ENCODE measurements around the gene TPRA1. TPM values are rescaled to one million over a fixed set of nuclear protein-coding genes. Genes with fewer than 3 reads are reported as not detected.

TPRA1 gene
- total and polyA plus RNA-seq, 2 experiments from 2014 or later: 16.7 to 30.4 TPM

- no peak for ATAC-seq
- Mint-ChIP-seq H3K27me3 (ENCODE audit: insufficient read depth, low read depth, poor library complexity) (peaks cover 18% of the 10 kb centered on the region), H3K27ac (no peak overlapping the region), H3K4me3 (no peak overlapping the region), H3K36me3 (ENCODE audit: low read depth) (no peaks in the 10 kb centered on the region), H3K4me1 (peaks cover 14% of the 10 kb centered on the region), H3K9me3 (no peaks in the 10 kb centered on the region)
- Histone ChIP-seq H2AFZ (no peak overlapping the region), H3K27ac (ENCODE audit: low read depth) (no peak overlapping the region), H3K27me3 (ENCODE audit: insufficient read depth) (0 out of 2 replicates have a peak, but pooled peaks cover under 1% of the 10 kb centered on the region), H3K79me2 (replicated peaks; ENCODE audit: insufficient read depth) (no peaks in the 10 kb centered on the region), H3K9me2 (ENCODE audit: insufficient read depth) (no peaks in the 10 kb centered on the region), H3K4me2 (no peak overlapping the region), H3K36me3 (ENCODE audit: insufficient read depth) (no peaks in the 10 kb centered on the region), H3K4me3 (no peak overlapping the region), H3K4me1 (ENCODE audit: insufficient read depth) (peaks cover 5% of the 10 kb centered on the region; the same call in 1 of the 2 replicates), H4K20me1 (replicated peaks; ENCODE audit: insufficient read depth) (no peaks in the 10 kb centered on the region), H3F3A (replicated peaks; ENCODE audit: low read depth) (no peaks in the 10 kb centered on the region)
- DNase-seq (ENCODE audit: low spot score): no peak
- TF ChIP-seq ZNF462 (CRISPR knock-in tag; IDR thresholded peaks at IDR 0.05) (no peak), JUNB (IDR thresholded peaks at IDR 0.05; ENCODE audit: unreplicated experiment) (no peak), NANOG (IDR thresholded peaks at IDR 0.05; ENCODE audit: borderline replicate concordance) (no peak), EZH2 (IDR thresholded peaks at IDR 0.05; ENCODE audit: low read depth, unreplicated experiment) (no peak), EZH2phosphoT487 (IDR thresholded peaks at IDR 0.05; ENCODE audit: unreplicated experiment) (no peak), ZNF331 (CRISPR knock-in tag; IDR thresholded peaks at IDR 0.05; ENCODE audit: low read depth) (no peak), ZNF114 (CRISPR knock-in tag; IDR thresholded peaks at IDR 0.05) (no peak), CREB1 (CRISPR knock-in tag; IDR thresholded peaks at IDR 0.05; ENCODE audit: low read depth) (no peak), STAT1 (IDR thresholded peaks at IDR 0.05; ENCODE audit: unreplicated experiment) (no peak), POLR2AphosphoS5 (IDR thresholded peaks at IDR 0.05; ENCODE audit: low read depth) (no peak)
- TF ChIP-seq, protein P1, sequence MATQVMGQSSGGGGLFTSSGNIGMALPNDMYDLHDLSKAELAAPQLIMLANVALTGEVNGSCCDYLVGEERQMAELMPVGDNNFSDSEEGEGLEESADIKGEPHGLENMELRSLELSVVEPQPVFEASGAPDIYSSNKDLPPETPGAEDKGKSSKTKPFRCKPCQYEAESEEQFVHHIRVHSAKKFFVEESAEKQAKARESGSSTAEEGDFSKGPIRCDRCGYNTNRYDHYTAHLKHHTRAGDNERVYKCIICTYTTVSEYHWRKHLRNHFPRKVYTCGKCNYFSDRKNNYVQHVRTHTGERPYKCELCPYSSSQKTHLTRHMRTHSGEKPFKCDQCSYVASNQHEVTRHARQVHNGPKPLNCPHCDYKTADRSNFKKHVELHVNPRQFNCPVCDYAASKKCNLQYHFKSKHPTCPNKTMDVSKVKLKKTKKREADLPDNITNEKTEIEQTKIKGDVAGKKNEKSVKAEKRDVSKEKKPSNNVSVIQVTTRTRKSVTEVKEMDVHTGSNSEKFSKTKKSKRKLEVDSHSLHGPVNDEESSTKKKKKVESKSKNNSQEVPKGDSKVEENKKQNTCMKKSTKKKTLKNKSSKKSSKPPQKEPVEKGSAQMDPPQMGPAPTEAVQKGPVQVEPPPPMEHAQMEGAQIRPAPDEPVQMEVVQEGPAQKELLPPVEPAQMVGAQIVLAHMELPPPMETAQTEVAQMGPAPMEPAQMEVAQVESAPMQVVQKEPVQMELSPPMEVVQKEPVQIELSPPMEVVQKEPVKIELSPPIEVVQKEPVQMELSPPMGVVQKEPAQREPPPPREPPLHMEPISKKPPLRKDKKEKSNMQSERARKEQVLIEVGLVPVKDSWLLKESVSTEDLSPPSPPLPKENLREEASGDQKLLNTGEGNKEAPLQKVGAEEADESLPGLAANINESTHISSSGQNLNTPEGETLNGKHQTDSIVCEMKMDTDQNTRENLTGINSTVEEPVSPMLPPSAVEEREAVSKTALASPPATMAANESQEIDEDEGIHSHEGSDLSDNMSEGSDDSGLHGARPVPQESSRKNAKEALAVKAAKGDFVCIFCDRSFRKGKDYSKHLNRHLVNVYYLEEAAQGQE (IDR thresholded peaks at IDR 0.05; ENCODE audit: unreplicated experiment): no peak
- TF ChIP-seq, protein P2, sequence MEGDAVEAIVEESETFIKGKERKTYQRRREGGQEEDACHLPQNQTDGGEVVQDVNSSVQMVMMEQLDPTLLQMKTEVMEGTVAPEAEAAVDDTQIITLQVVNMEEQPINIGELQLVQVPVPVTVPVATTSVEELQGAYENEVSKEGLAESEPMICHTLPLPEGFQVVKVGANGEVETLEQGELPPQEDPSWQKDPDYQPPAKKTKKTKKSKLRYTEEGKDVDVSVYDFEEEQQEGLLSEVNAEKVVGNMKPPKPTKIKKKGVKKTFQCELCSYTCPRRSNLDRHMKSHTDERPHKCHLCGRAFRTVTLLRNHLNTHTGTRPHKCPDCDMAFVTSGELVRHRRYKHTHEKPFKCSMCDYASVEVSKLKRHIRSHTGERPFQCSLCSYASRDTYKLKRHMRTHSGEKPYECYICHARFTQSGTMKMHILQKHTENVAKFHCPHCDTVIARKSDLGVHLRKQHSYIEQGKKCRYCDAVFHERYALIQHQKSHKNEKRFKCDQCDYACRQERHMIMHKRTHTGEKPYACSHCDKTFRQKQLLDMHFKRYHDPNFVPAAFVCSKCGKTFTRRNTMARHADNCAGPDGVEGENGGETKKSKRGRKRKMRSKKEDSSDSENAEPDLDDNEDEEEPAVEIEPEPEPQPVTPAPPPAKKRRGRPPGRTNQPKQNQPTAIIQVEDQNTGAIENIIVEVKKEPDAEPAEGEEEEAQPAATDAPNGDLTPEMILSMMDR (conservative IDR thresholded peaks at IDR 0.05; ENCODE audit: low read depth in 2 of 2): no peak
- TF ChIP-seq, protein P3, sequence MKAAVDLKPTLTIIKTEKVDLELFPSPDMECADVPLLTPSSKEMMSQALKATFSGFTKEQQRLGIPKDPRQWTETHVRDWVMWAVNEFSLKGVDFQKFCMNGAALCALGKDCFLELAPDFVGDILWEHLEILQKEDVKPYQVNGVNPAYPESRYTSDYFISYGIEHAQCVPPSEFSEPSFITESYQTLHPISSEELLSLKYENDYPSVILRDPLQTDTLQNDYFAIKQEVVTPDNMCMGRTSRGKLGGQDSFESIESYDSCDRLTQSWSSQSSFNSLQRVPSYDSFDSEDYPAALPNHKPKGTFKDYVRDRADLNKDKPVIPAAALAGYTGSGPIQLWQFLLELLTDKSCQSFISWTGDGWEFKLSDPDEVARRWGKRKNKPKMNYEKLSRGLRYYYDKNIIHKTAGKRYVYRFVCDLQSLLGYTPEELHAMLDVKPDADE (IDR thresholded peaks at IDR 0.05): no peak
These were observed 49.2 kb downstream of the TPRA1 start for GRCh38 chr3:127541320-127541719.
